ENCODE results near the gene KCNJ18.
"Not testable (repeated sequence)": the region's sequence is repeated elsewhere in the genome, so short reads cannot be mapped to it uniquely, and the experiment has no call there.

Gene KCNJ18

GRCh38 chr17:21691883-21692703 lies at the start of gene KCNJ18:
KCNJ18 (plus strand) TSS chr17:21692523; CDS start chr17:21702787, 10,264 bp downstream.
- not testable (repeated sequence) for FAIRE-seq

GRCh38 chr17:21648125-21648524 lies 44.2 kb upstream of the KCNJ18 start:
- FAIRE-seq, result not testable (repeated sequence)

GRCh38 chr17:21650043-21650442 lies 42.3 kb upstream of the KCNJ18 start:
- not testable (repeated sequence) for FAIRE-seq

GRCh38 chr17:21652049-21652448 lies 40.3 kb upstream of the KCNJ18 start:
- not testable (repeated sequence) for FAIRE-seq

- FAIRE-seq, result not testable (repeated sequence)
Observed at GRCh38 chr17:21653211-21653610, 39.1 kb upstream of the KCNJ18 start.

- not testable (repeated sequence) for FAIRE-seq
Observed at GRCh38 chr17:21656518-21657309, 35.6 kb upstream of the KCNJ18 start.

GRCh38 chr17:21659635-21660034 lies 32.7 kb upstream of the KCNJ18 start:
- not testable (repeated sequence) for FAIRE-seq

GRCh38 chr17:21661455-21661854 lies 30.9 kb upstream of the KCNJ18 start:
- FAIRE-seq, result not testable (repeated sequence)

GRCh38 chr17:21663166-21663565 lies 29.2 kb upstream of the KCNJ18 start:
- FAIRE-seq, result not testable (repeated sequence)

- not testable (repeated sequence) for FAIRE-seq
Observed at GRCh38 chr17:21663614-21664474, 28.5 kb upstream of the KCNJ18 start.

GRCh38 chr17:21665171-21665570 lies 27.2 kb upstream of the KCNJ18 start:
- FAIRE-seq, result not testable (repeated sequence)

GRCh38 chr17:21665935-21666493 lies 26.3 kb upstream of the KCNJ18 start:
- not testable (repeated sequence) for FAIRE-seq

GRCh38 chr17:21666711-21667412 lies 25.5 kb upstream of the KCNJ18 start:
- FAIRE-seq, result not testable (repeated sequence)

- FAIRE-seq, result not testable (repeated sequence)
Observed at GRCh38 chr17:21667413-21668117, 24.8 kb upstream of the KCNJ18 start.

GRCh38 chr17:21668118-21668488 lies 24.2 kb upstream of the KCNJ18 start:
- FAIRE-seq, result not testable (repeated sequence)

GRCh38 chr17:21668746-21669508 lies 23.4 kb upstream of the KCNJ18 start:
- FAIRE-seq, result not testable (repeated sequence)

GRCh38 chr17:21669616-21670360 lies 22.5 kb upstream of the KCNJ18 start:
- FAIRE-seq, result not testable (repeated sequence)

GRCh38 chr17:21670361-21671155 lies 21.8 kb upstream of the KCNJ18 start:
- not testable (repeated sequence) for FAIRE-seq

- not testable (repeated sequence) for FAIRE-seq
Observed at GRCh38 chr17:21671437-21671836, 20.9 kb upstream of the KCNJ18 start.
